HepG2 (cell line): ENCODE results near the gene FIGNL1. TPM values are rescaled to one million over a fixed set of nuclear protein-coding genes. Genes with fewer than 3 reads are reported as not detected.
A peak's percentile ranks its signal among the peaks of the same experiment; 100 is the strongest.

Experiments used
- ATAC-seq: fragments of 200-7000 bp; cut with Tn5 transposase; 3 replicates; pipeline ENCODE4 v1.9.1; 2020; ENCODE audit warnings: mild to moderate bottlenecking, moderate library complexity
- BruUV-seq: library from RNA; stranded (reverse); fragments of 400-500 nt; replicated peaks from 2 replicates; lab custom pipeline; 2021; lab: Mats Ljungman, UMichigan
- CTCF ChIA-PET: fragments of 300-600 bp; formaldehyde crosslinking; extraction: SDS; loops from one replicate; lab custom pipeline; 2021; ENCODE audit warnings: low total read pairs, inconsistent platforms, low intra/inter-chr PET ratio; lab: Yijun Ruan, JAX
- POLR2A ChIA-PET: fragments of 350-600 bp; sonication (Branson Sonifier 250); formaldehyde crosslinking; loops from one replicate; lab custom pipeline; 2020; ENCODE audit warnings: antibody characterized with exemption, inconsistent platforms; lab: Yijun Ruan, JAX
- DNase-seq: peaks from one replicate; pipeline ENCODE4 v3.0.0-alpha.2; 2015; ENCODE audit warnings: low spot score
- FAIRE-seq: peaks from 3 replicates; lab custom pipeline; 2011; peaks lifted over from hg19 to GRCh38; lab: Jason Lieb, UNC
- H2AFZ ChIP-seq: one replicate; pipeline ENCODE4 v1.6.1; 2011; ENCODE audit warnings: low read length, inconsistent platforms
- H3K27ac ChIP-seq: fragments of 300-600 bp; 3 replicates; pipeline ENCODE4 v1.8.0; 2011; ENCODE audit warnings: mixed run types, mild to moderate bottlenecking, mixed read lengths, low read length, inconsistent platforms; ENCODE audit not compliant: insufficient read depth; ENCODE audit errors: extremely low read length
- H3K27me3 ChIP-seq, 2 experiments: fragments of 200-600 bp in 1 of 2; 2 replicates in 1 of 2; 3 replicates in 1 of 2; pipeline versions ENCODE4 v1.6.0 to v1.8.0; 2011; ENCODE audit warnings: low read length in 2 of 2, mild to moderate bottlenecking in 2 of 2, moderate library complexity in 2 of 2, inconsistent platforms in 1 of 2; ENCODE audit not compliant: insufficient read depth in 2 of 2, control insufficient read depth in 1 of 2
- H3K36me3 ChIP-seq, 2 experiments: fragments of 200-600 bp in 1 of 2; replicated peaks in 1 of 2; 2 replicates in 1 of 2; 3 replicates in 1 of 2; pipeline versions ENCODE4 v1.5.1 to v1.8.0; 2011; ENCODE audit warnings: low read length in 2 of 2, inconsistent platforms in 1 of 2; ENCODE audit not compliant: insufficient read depth in 2 of 2, control insufficient read depth in 1 of 2
- H3K4me1 ChIP-seq: 2 replicates; pipeline ENCODE4 v1.5.1; 2012; ENCODE audit warnings: low read length, inconsistent platforms; ENCODE audit not compliant: insufficient read depth
- H3K4me2 ChIP-seq: 2 replicates; pipeline ENCODE4 v1.6.0; 2011; ENCODE audit warnings: low read depth, low read length, inconsistent platforms
- H3K4me3 ChIP-seq, 3 experiments: fragments of 200-600 bp in 1 of 3; sonication (generic), shearing (Covaris generic) in 1 of 3; replicated peaks in 1 of 3; 2 replicates each; pipeline ENCODE4 v1.5.1; 2011 to 2016; ENCODE audit warnings: low read length in 3 of 3, inconsistent platforms in 2 of 3, low read depth in 2 of 3, mild to moderate bottlenecking in 2 of 3, control low read depth in 1 of 3, mixed read lengths in 1 of 3; ENCODE audit not compliant: insufficient read depth in 1 of 3
- H3K79me2 ChIP-seq: one replicate; pipeline ENCODE4 v1.6.1; 2011; ENCODE audit warnings: low read length, inconsistent platforms; ENCODE audit not compliant: insufficient read depth
- H3K9ac ChIP-seq: 2 replicates; pipeline ENCODE4 v1.6.0; 2011; ENCODE audit warnings: mild to moderate bottlenecking, low read depth, low read length, inconsistent platforms; ENCODE audit not compliant: insufficient read depth
- H3K9me3 ChIP-seq: 2 replicates; pipeline ENCODE4 v1.5.1; 2012; ENCODE audit warnings: mild to moderate bottlenecking, low read length
- H4K20me1 ChIP-seq: 2 replicates; pipeline ENCODE4 v1.6.0; 2011; ENCODE audit warnings: inconsistent platforms, mild to moderate bottlenecking, low read length, moderate library complexity; ENCODE audit not compliant: insufficient read depth
- FOXA3 ChIP-seq: IDR thresholded peaks from 2 replicates; pipeline ENCODE4 v1.6.1; 2016; ENCODE audit warnings: missing genetic modification reagents, missing compliant biosample characterization
- FOXP1 ChIP-seq, 2 experiments: fragments of 450-650 bp in 1 of 2; IDR thresholded peaks; 2 replicates each; pipeline ENCODE4 v1.6.1; 2017 to 2018; ENCODE audit warnings: antibody characterized with exemption in 1 of 2
- GATAD2A ChIP-seq: IDR thresholded peaks from 2 replicates; pipeline ENCODE4 v1.6.1; 2016
- HNF1B ChIP-seq: sonication (generic); formaldehyde crosslinking; IDR thresholded peaks from 2 replicates; pipeline ENCODE4 v1.5.1; 2020; ENCODE audit warnings: mild to moderate bottlenecking, moderate library complexity, missing genetic modification reagents
- PHB2 ChIP-seq: fragments of 450-650 bp; IDR thresholded peaks from 2 replicates; pipeline ENCODE4 v1.6.1; 2018; ENCODE audit not compliant: partially characterized antibody
- POLR2A ChIP-seq, 2 experiments: IDR thresholded peaks; 2 replicates each; pipeline ENCODE4 v1.6.1; 2011; ENCODE audit warnings: low read depth in 2 of 2, low read length in 2 of 2, mild to moderate bottlenecking in 1 of 2, moderate library complexity in 1 of 2; ENCODE audit not compliant: insufficient read depth in 1 of 2
- RARA ChIP-seq: IDR thresholded peaks from 2 replicates; pipeline ENCODE4 v1.6.1; 2016; ENCODE audit warnings: missing genetic modification reagents, missing compliant biosample characterization
- RXRA ChIP-seq: sonication (generic); formaldehyde crosslinking; IDR thresholded peaks from 2 replicates; pipeline ENCODE4 v1.5.1; 2020; ENCODE audit warnings: missing genetic modification reagents
- SIN3B ChIP-seq: fragments of 150-350 bp; IDR thresholded peaks from 2 replicates; pipeline ENCODE4 v1.6.1; 2014; ENCODE audit warnings: low read length
- SNAI1 ChIP-seq: sonication (generic); formaldehyde crosslinking; IDR thresholded peaks from 2 replicates; pipeline ENCODE4 v1.5.0; 2020; ENCODE audit warnings: mild to moderate bottlenecking, missing genetic modification reagents, borderline replicate concordance
- SOX5 ChIP-seq: IDR thresholded peaks from 2 replicates; pipeline ENCODE4 v1.6.1; 2016; ENCODE audit warnings: borderline replicate concordance
- TEF ChIP-seq: sonication (generic); formaldehyde crosslinking; IDR thresholded peaks from 2 replicates; pipeline ENCODE4 v1.5.0; 2020; ENCODE audit warnings: missing genetic modification reagents
- YY1 ChIP-seq: IDR thresholded peaks from 2 replicates; pipeline ENCODE4 v1.6.1; 2011; ENCODE audit warnings: low read length, low read depth, moderate library complexity, mild to moderate bottlenecking; ENCODE audit not compliant: insufficient read depth, insufficient replicate concordance
- ZBTB38 ChIP-seq: sonication (generic); formaldehyde crosslinking; IDR thresholded peaks from 2 replicates; pipeline ENCODE4 v1.5.1; 2020; ENCODE audit warnings: mild to moderate bottlenecking, missing genetic modification reagents
- ZNF12 ChIP-seq: sonication (generic); formaldehyde crosslinking; IDR thresholded peaks from 2 replicates; pipeline ENCODE4 v1.5.0; 2020; ENCODE audit warnings: missing genetic modification reagents
- ZNF17 ChIP-seq: sonication (generic); formaldehyde crosslinking; IDR thresholded peaks from 2 replicates; pipeline ENCODE4 v1.5.0; 2020; ENCODE audit warnings: mild to moderate bottlenecking, missing genetic modification reagents
- ZNF33B ChIP-seq: sonication (generic); formaldehyde crosslinking; IDR thresholded peaks from 2 replicates; pipeline ENCODE4 v1.5.1; 2020; ENCODE audit warnings: mild to moderate bottlenecking, missing genetic modification reagents
- ZNF460 ChIP-seq: sonication (generic); formaldehyde crosslinking; IDR thresholded peaks from 2 replicates; pipeline ENCODE4 v1.5.1; 2020; ENCODE audit warnings: missing genetic modification reagents, mild to moderate bottlenecking, borderline replicate concordance
- WGBS: methylation state at CpG from one replicate; pipeline ENCODE4 v1.1.6; 2017; ENCODE audit warnings: low lambda C conversion rate; 5-methylcytosine and 5-hydroxymethylcytosine counted together
- in situ Hi-C: cut with HindIII; loops from 2 replicates; pipeline ENCODE4 v1.10.0; 2017; ENCODE audit warnings: low pct_unique_long_range_greater_than_20kb; ENCODE audit not compliant: extremely low pct_ligation_motif_present
- intact Hi-C: fragments of 100-400 bp; cut with micrococcal nuclease; formaldehyde crosslinking; loops from one replicate; pipeline ENCODE4 v1.10.0; 2022; ENCODE audit not compliant: unreplicated experiment
- polyA plus RNA-seq, 8 experiments: library from polyadenylated mRNA; depleted of rRNA in 3 of 8; stranded (reverse) in 7 of 8; unstranded in 1 of 8; fragments of >200 nt; fragmentation: Illumina TruSeq in 4 of 8; extraction: Trizol in 4 of 8; gene quantifications; 2 replicates each; pipeline versions ENCODE4 v1.2.1 to v1.2.3, GENCODE V29; 2011 to 2016; ENCODE audit warnings: low read depth in 4 of 8, missing spikeins in 1 of 8, mixed read lengths in 1 of 8; ENCODE audit not compliant: insufficient read depth in 1 of 8
- total RNA-seq, 5 experiments: library from RNA; depleted of rRNA; stranded (reverse); fragments of >200 nt; fragmentation: Illumina TruSeq; extraction: Trizol; gene quantifications; 2 replicates each; pipeline ENCODE4 v1.2.3, GENCODE V29; 2016; ENCODE audit warnings: low read depth in 1 of 5
- TF ChIP-seq, protein P1 (sequence below), 2 experiments: sonication (generic) in 1 of 2; formaldehyde crosslinking in 1 of 2; IDR thresholded peaks; 2 replicates each; pipeline versions ENCODE4 v1.4.0 to v1.6.1; 2016 to 2020; ENCODE audit warnings: borderline replicate concordance in 1 of 2, low read depth in 1 of 2, mild to moderate bottlenecking in 1 of 2, missing genetic modification reagents in 1 of 2

The FIGNL1 gene
- total and polyA plus RNA-seq, 2 of the 13 experiments (the other 11 are each of a cell fraction or from before 2014, with no cell fraction given) = 4.0 to 20.9 TPM

DNA sequence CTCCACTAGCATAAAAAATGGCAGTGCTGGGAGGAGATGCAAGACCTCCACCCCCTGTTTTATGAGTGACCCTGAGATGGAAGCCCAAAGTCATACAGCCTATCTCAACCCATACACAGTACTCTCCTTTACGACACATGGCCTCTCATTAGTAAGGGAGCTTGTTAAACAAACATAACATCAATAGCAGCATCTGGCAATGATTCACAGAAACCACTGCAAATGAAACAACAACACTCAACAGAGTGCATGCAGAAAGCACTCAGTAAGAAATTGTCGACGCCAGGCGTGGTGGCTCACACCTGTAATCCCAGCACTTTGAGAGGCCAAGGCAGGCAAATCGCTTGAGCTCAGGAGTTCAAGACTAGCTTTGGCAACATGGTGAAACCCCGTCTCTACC, 27.5 kb upstream of the FIGNL1 start:
- peak; percentile 51 for DNase-seq
- ChIA-PET POLR2A (no interaction called here), CTCF (no interaction called here)
- Histone ChIP-seq H3K4me1 (peaks cover 9% of the 10 kb centered on the region; the same call in 1 of the 2 replicates), H2AFZ (no peak overlapping the region), H3K79me2 (no peaks in the 10 kb centered on the region), H3K4me2 (no peak overlapping the region), H3K9me3 (no peaks in the 10 kb centered on the region), H3K27ac (no peak overlapping the region), H3K9ac (no peak overlapping the region), H3K4me3 (no peak overlapping the region), H3K36me3 (peaks cover 7 to 9% of the 10 kb centered on the region in 2 experiments; a peak in 3 of 5 replicates), H4K20me1 (no peaks in the 10 kb centered on the region), H3K27me3 (no peaks in the 10 kb centered on the region)
- intact Hi-C loops (no loop called here), in situ Hi-C loops (no loop called here)
- 87% methylated on average over 6 of the region's 6 CpGs for WGBS
- FAIRE-seq = no peak
- peak; percentile 86 for ATAC-seq
- BruUV-seq = no TSS peak
- TF ChIP-seq, protein P1, sequence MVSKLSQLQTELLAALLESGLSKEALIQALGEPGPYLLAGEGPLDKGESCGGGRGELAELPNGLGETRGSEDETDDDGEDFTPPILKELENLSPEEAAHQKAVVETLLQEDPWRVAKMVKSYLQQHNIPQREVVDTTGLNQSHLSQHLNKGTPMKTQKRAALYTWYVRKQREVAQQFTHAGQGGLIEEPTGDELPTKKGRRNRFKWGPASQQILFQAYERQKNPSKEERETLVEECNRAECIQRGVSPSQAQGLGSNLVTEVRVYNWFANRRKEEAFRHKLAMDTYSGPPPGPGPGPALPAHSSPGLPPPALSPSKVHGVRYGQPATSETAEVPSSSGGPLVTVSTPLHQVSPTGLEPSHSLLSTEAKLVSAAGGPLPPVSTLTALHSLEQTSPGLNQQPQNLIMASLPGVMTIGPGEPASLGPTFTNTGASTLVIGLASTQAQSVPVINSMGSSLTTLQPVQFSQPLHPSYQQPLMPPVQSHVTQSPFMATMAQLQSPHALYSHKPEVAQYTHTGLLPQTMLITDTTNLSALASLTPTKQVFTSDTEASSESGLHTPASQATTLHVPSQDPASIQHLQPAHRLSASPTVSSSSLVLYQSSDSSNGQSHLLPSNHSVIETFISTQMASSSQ (IDR thresholded peaks at IDR 0.05; ENCODE audit: low read depth) = peak; percentile 73; the same call in 1 of the 2 replicates
- TF ChIP-seq, protein P1 (CRISPR knock-in tag; IDR thresholded peaks at IDR 0.05; ENCODE audit: borderline replicate concordance) = no peak; the same call in 1 of the 2 replicates
- TF ChIP-seq PHB2 = no peak
- TF ChIP-seq RARA (CRISPR knock-in tag) = 0 out of 2 replicates have a peak, but pooled peaks have one; percentile 10
- TF ChIP-seq FOXA3 (CRISPR knock-in tag) = peak; percentile 53; the same call in 1 of the 2 replicates
- 0 out of 2 replicates have a peak, but pooled peaks have one; percentile 56 for TF ChIP-seq HNF1B (CRISPR knock-in tag)
- no peak for TF ChIP-seq FOXP1 (IDR thresholded peaks at IDR 0.05)
- TF ChIP-seq FOXP1 (CRISPR knock-in tag; IDR thresholded peaks at IDR 0.05) = 0 out of 2 replicates have a peak, but pooled peaks have one; percentile 49
- TF ChIP-seq RXRA = no peak
- TF ChIP-seq SIN3B = no peak
- no peak for TF ChIP-seq YY1
- TF ChIP-seq POLR2A (IDR thresholded peaks at IDR 0.05; ENCODE audit: insufficient read depth in 1 of 2, low read depth in 2 of 2, low read length in 2 of 2) = no peak
- no peak for TF ChIP-seq SNAI1
- TF ChIP-seq ZNF460 (CRISPR knock-in tag) = peak; percentile 64; the same call in 1 of the 2 replicates
- peak; percentile 54; the same call in 1 of the 2 replicates for TF ChIP-seq ZNF12 (CRISPR knock-in tag)
- TF ChIP-seq SOX5 = peak; percentile 43; the same call in 1 of the 2 replicates
- no peak for TF ChIP-seq TEF (CRISPR knock-in tag)
- no peak for TF ChIP-seq ZNF33B
- no peak for TF ChIP-seq ZNF17 (CRISPR knock-in tag)
- peak; percentile 32; the same call in 1 of the 2 replicates for TF ChIP-seq GATAD2A (CRISPR knock-in tag)
- peak; percentile 86 for TF ChIP-seq ZBTB38 (CRISPR knock-in tag)
